CD4-positive, CD25-positive, alpha-beta regulatory T cell (primary cell): Measurements from ENCODE around the gene PLCB1. TPM values are rescaled to one million over a fixed set of nuclear protein-coding genes. Genes with fewer than 3 reads are reported as not detected.

Source experiments
- ATAC-seq, 2 donors: fragments of 150-1000 bp; cut with Tn5 transposase; one replicate each; pipeline ENCODE4 v1.10.0; 2021; ENCODE audit warnings: low read depth in 2 of 2, moderate number of reproducible peaks in 2 of 2, moderate library complexity in 1 of 2
- DNase-seq, 3 donors: peaks; one replicate each; pipeline versions ENCODE4 v3.0.0 to v3.0.0-alpha.2; 2012 to 2022; ENCODE audit warnings: mixed read lengths in 1 of 3
- H3K27ac ChIP-seq: one replicate; pipeline ENCODE4 v1.7.0; 2013; ENCODE audit warnings: mild to moderate bottlenecking, low read length; ENCODE audit not compliant: insufficient read depth, poor library complexity, severe bottlenecking
- H3K27me3 ChIP-seq: one replicate; pipeline ENCODE4 v1.7.0; 2013; ENCODE audit warnings: low read length; ENCODE audit not compliant: control insufficient read depth, insufficient read depth
- H3K36me3 ChIP-seq: one replicate; pipeline ENCODE4 v1.7.0; 2013; ENCODE audit warnings: mild to moderate bottlenecking, low read length, moderate library complexity; ENCODE audit not compliant: control insufficient read depth, insufficient read depth
- H3K4me1 ChIP-seq: 2 replicates; pipeline ENCODE4 v1.7.0; 2013; ENCODE audit warnings: mild to moderate bottlenecking, low read length; ENCODE audit not compliant: insufficient read depth, control insufficient read depth, poor library complexity, severe bottlenecking
- H3K4me3 ChIP-seq: one replicate; pipeline ENCODE4 v1.7.0; 2013; ENCODE audit warnings: low read depth, mild to moderate bottlenecking, low read length, moderate library complexity
- H3K9me3 ChIP-seq, 2 experiments: 1 replicate in 1 of 2; 2 replicates in 1 of 2; pipeline ENCODE4 v1.7.0; 2013; ENCODE audit warnings: low read length in 2 of 2, mild to moderate bottlenecking in 1 of 2, moderate library complexity in 1 of 2; ENCODE audit not compliant: control insufficient read depth in 2 of 2
- H3K27ac Mint-ChIP-seq, 3 donors: one replicate each; pipeline ENCODE4 v1.8.0; 2020 to 2022; ENCODE audit warnings: mild to moderate bottlenecking in 3 of 3, mixed read lengths in 3 of 3, moderate library complexity in 2 of 3
- H3K27me3 Mint-ChIP-seq: one replicate; pipeline ENCODE4 v1.8.0; 2022; ENCODE audit warnings: mild to moderate bottlenecking, mixed read lengths
- H3K36me3 Mint-ChIP-seq: one replicate; pipeline ENCODE4 v1.8.0; 2020; ENCODE audit warnings: mixed read lengths
- H3K4me1 Mint-ChIP-seq, 4 donors: one replicate each; pipeline ENCODE4 v1.8.0; 2020 to 2022; ENCODE audit warnings: mixed read lengths in 4 of 4, mild to moderate bottlenecking in 1 of 4
- H3K4me3 Mint-ChIP-seq, 4 donors: one replicate each; pipeline ENCODE4 v1.8.0; 2020 to 2022; ENCODE audit warnings: mild to moderate bottlenecking in 4 of 4, mixed read lengths in 4 of 4, moderate library complexity in 3 of 4
- H3K9me3 Mint-ChIP-seq, 7 donors: one replicate each; pipeline ENCODE4 v1.8.0; 2020 to 2022; ENCODE audit warnings: mixed read lengths in 7 of 7, mild to moderate bottlenecking in 3 of 7, moderate library complexity in 2 of 7
- polyA plus RNA-seq, 4 donors: library from polyadenylated mRNA; unstranded; fragments of 300-500 nt; fragmentation: Illumina TruSeq; gene quantifications; one replicate each; pipeline ENCODE4 v1.2.3, GENCODE V29; 2021
- total RNA-seq: library from RNA; stranded (reverse); gene quantifications from one replicate; pipeline ENCODE4 v1.2.3, GENCODE V29; 2022

PLCB1 gene
- total and polyA plus RNA-seq, 5 donors from 2014 or later, result 0.17 to 1.8 (median 0.44) TPM; not detected in 2

DNA sequence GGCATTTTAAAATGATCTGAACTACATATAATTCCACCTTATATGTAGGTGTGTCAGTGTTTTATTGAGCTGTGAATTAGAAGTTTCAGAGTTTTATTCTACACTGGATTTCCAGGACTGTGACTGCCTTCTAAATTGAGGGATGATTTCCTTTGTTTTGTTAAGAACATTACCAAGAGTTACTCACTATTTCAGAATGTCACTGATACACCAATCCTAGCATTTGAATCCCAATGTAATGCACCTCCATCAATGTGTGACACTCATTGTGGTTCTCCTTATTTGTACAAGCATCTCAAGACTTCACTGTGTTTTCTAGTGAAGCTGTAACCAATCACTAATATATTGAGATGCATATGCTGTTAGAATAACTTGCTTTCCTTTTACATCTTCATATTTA lies 86.8 kb downstream of the PLCB1 start:
- ATAC-seq, result no peak
- H3K9me3 ChIP-seq, result no peaks in the 10 kb centered on the region
- no peak overlapping the region for H3K27ac ChIP-seq
- H3K27me3 ChIP-seq, result no peaks in the 10 kb centered on the region
- H3K36me3 ChIP-seq, result no peaks in the 10 kb centered on the region
- H3K4me1 ChIP-seq, result peaks cover 3% of the 10 kb centered on the region
- no peak for DNase-seq
- Mint-ChIP-seq H3K27ac (no peak overlapping the region), H3K36me3 (no peaks in the 10 kb centered on the region), H3K27me3 (no peaks in the 10 kb centered on the region), H3K4me1 (peaks cover 5 to 10% (median 8%) of the 10 kb centered on the region in 4 donors), H3K9me3 (peaks cover 0 to 7% (median 0%) of the 10 kb centered on the region in 7 donors), H3K4me3 (no peak overlapping the region)
- H3K4me3 ChIP-seq, result no peak overlapping the region

DNA sequence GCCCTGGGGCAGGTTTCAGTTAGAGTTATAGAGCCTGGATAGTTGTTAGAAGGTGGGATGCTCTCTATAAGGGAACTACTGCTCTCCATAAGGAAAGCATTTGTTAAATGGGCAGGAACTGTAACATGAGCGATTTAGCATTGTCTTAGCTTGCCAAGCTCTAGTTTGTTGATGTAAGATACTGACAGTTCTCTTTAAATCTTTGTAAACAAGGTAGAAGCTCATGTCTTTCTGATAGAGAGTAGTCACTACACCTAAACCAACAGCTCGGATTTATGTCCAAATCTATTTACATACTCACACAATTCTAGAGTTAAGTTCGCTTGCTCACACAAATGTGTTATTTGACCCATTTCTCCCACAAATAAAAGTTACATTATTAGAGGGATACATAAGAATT lies 87.3 kb downstream of the PLCB1 start:
- H3K36me3 Mint-ChIP-seq, result no peaks in the 10 kb centered on the region
- H3K27me3 ChIP-seq, result no peaks in the 10 kb centered on the region
- no peak for DNase-seq
- no peak overlapping the region for H3K4me3 ChIP-seq
- H3K27me3 Mint-ChIP-seq, result no peaks in the 10 kb centered on the region
- H3K9me3 ChIP-seq, result no peaks in the 10 kb centered on the region
- no peak overlapping the region for H3K27ac Mint-ChIP-seq
- H3K4me3 Mint-ChIP-seq, result no peak overlapping the region
- no peaks in the 10 kb centered on the region for H3K36me3 ChIP-seq
- H3K27ac ChIP-seq, result no peak overlapping the region
- ATAC-seq, result no peak
- H3K9me3 Mint-ChIP-seq, result peaks cover 0 to 7% (median 0%) of the 10 kb centered on the region in 7 donors
- peaks cover 1 to 5% (median 2%) of the 10 kb centered on the region in 4 donors for H3K4me1 Mint-ChIP-seq
- H3K4me1 ChIP-seq, result no peaks in the 10 kb centered on the region

DNA sequence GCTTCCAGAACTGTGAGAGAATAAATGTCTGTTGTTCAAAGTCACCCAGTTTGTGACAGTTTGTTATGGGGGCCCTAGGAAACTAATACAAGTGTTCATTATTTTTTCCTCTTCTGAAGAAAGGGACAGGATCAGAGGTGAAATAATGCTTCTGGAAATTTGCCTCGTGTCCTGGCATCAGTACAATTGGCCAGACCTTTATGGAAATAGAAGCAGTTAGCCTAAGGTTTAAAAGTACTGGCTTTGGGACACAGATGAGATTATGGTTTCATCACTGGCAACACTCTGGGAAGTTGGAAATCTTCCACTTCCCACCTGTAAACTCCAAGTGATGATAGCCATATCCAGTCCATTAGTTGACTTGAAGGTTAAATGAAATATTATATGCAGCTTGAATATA lies 88.7 kb downstream of the PLCB1 start:
- Mint-ChIP-seq H3K27me3 (peaks cover 7% of the 10 kb centered on the region), H3K4me3 (no peak overlapping the region), H3K27ac (no peak overlapping the region), H3K4me1 (no peaks in the 10 kb centered on the region), H3K9me3 (peaks cover 0 to 7% (median 0%) of the 10 kb centered on the region in 7 donors), H3K36me3 (no peaks in the 10 kb centered on the region)
- Histone ChIP-seq H3K4me1 (no peaks in the 10 kb centered on the region), H3K36me3 (no peaks in the 10 kb centered on the region), H3K4me3 (no peak overlapping the region), H3K27ac (no peak overlapping the region), H3K27me3 (no peaks in the 10 kb centered on the region), H3K9me3 (no peaks in the 10 kb centered on the region)
- ATAC-seq (no peak), DNase-seq (no peak)

DNA sequence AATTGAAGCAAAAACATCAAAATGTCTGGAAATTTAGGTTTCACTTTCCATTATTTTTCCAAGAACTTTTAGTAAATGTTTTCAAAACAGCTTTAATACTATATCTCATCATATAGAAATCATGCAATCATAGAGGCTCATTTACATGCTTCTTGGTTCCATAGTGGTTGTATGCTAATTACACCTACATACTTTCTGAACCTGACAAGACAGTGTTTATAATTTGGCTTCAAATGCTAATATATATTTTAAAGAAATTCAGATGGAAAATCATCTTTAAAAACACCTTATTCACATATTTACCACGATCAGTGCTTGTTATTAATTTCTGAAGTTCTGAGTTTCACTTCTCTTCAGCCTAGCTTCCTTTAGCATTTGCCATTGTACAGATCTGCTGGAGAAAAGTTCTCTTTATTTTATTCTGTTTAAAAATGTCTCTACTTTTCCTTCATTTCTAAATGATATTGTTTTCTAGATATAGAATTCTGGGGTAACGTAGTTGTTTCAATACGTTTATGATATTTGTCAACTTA lies 89.9 kb downstream of the PLCB1 start:
- H3K9me3 ChIP-seq, result no peaks in the 10 kb centered on the region
- Mint-ChIP-seq H3K27ac (no peak overlapping the region), H3K4me1 (no peaks in the 10 kb centered on the region), H3K4me3 (no peak overlapping the region), H3K9me3 (peaks cover 0 to 7% (median 0%) of the 10 kb centered on the region in 7 donors), H3K36me3 (no peaks in the 10 kb centered on the region), H3K27me3 (peaks cover 7% of the 10 kb centered on the region)
- ATAC-seq, result no peak
- H3K4me3 ChIP-seq, result no peak overlapping the region
- H3K27me3 ChIP-seq, result no peaks in the 10 kb centered on the region
- H3K27ac ChIP-seq, result no peak overlapping the region
- no peaks in the 10 kb centered on the region for H3K4me1 ChIP-seq
- DNase-seq, result no peak
- H3K36me3 ChIP-seq, result no peaks in the 10 kb centered on the region

DNA sequence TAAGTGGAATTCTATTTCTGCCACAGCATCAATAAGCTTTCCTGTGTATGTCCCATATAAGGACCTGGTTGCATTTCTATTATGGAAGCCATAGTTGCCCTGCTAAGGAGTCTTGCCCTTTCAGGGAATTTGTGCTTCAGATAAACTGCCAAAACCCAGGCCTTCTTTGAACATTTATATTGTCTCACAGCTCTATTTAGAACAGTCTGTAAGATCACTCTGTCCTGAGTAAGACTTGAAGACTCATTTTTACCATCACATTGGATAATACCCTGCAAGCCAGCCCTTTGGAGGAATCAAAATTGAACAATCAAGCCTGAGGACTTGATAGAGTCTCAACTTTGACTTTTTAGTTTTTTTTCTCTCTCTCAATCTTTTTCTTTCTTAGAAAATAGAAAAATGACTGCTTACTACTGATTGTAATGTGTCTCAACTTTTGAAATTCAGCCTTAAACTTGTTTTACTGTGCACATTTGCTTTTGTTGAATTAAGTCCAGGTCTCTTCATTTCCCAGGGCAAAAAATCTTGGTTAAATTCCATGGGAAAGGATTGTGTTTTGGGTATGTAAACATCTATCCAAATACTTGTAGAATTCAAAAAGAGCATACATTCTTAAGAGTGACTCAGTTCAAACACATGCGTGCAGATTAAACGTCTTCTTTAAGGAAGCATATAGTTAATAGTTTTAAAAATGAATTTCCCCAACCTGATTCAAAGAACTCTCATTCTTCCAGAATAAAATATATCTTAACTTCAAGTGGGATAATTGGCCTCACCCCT lies 91.2 kb downstream of the PLCB1 start:
- no peak for DNase-seq
- H3K4me3 ChIP-seq, result no peak overlapping the region
- H3K9me3 ChIP-seq, result no peaks in the 10 kb centered on the region
- no peaks in the 10 kb centered on the region for H3K27me3 ChIP-seq
- no peaks in the 10 kb centered on the region for H3K36me3 ChIP-seq
- no peaks in the 10 kb centered on the region for H3K4me1 Mint-ChIP-seq
- H3K27ac Mint-ChIP-seq, result no peak overlapping the region
- H3K9me3 Mint-ChIP-seq, result peaks cover 0 to 5% (median 0%) of the 10 kb centered on the region in 7 donors
- H3K4me3 Mint-ChIP-seq, result no peak overlapping the region
- H3K27ac ChIP-seq, result no peak overlapping the region
- no peaks in the 10 kb centered on the region for H3K36me3 Mint-ChIP-seq
- ATAC-seq, result no peak
- peaks cover 7% of the 10 kb centered on the region for H3K27me3 Mint-ChIP-seq
- no peaks in the 10 kb centered on the region for H3K4me1 ChIP-seq

DNA sequence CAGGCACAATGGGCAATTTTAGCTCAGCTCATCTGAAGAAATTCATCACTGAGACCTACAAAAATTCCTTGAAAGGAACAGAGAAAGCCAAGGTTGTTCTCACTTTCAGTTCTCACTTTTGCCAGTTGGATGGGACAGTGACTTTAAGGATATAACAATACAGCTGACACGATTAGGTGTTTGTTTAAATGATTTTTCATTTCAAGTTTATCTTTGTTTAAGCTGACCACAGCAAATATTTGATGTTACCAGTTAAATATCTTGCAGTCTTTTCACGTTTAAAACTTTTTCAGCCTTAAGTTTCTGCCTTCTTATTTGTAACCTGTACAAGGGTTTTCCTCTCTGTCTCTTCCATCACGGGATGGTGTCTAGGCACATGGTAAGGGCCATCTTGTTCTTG lies 93.6 kb downstream of the PLCB1 start:
- H3K27me3 Mint-ChIP-seq, result peaks cover 7% of the 10 kb centered on the region
- no peaks in the 10 kb centered on the region for H3K9me3 ChIP-seq
- ATAC-seq, result no peak

DNA sequence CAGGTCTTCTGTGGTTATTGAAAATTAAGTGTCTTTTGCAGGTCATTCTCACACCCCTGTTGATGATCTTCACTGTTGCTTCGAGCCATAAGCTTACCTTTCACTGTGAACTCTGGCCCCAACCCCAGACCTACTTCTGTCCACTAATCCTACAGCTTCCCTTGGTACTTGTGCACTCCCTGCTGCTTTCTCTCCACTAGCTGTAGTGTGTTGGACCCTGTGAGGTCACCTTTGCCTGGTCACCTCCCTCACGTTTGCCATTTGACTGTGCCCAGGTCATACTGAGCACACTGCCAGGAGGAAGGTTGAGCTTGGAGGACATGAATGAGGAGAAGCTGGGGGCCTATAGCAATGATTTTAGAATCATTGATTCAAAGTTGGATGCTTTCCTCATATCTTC lies 94.0 kb downstream of the PLCB1 start:
- Histone ChIP-seq H3K27ac (no peak overlapping the region), H3K4me3 (no peak overlapping the region), H3K27me3 (no peaks in the 10 kb centered on the region), H3K9me3 (no peaks in the 10 kb centered on the region), H3K36me3 (no peaks in the 10 kb centered on the region), H3K4me1 (no peaks in the 10 kb centered on the region)
- Mint-ChIP-seq H3K9me3 (peaks cover 0 to 6% (median 0%) of the 10 kb centered on the region in 7 donors), H3K36me3 (no peaks in the 10 kb centered on the region), H3K4me3 (no peak overlapping the region), H3K4me1 (no peaks in the 10 kb centered on the region), H3K27me3 (peaks cover 7% of the 10 kb centered on the region), H3K27ac (no peak overlapping the region)
- DNase-seq, result no peak
- no peak for ATAC-seq

More for the DNA sequence above, 93.6 kb downstream of the PLCB1 start:
- no peak overlapping the region for H3K27ac Mint-ChIP-seq
- Histone ChIP-seq H3K36me3 (no peaks in the 10 kb centered on the region), H3K4me3 (no peak overlapping the region), H3K4me1 (no peaks in the 10 kb centered on the region), H3K27ac (no peak overlapping the region), H3K27me3 (no peaks in the 10 kb centered on the region)
- no peak for DNase-seq
- no peak overlapping the region for H3K4me3 Mint-ChIP-seq
- H3K4me1 Mint-ChIP-seq, result no peaks in the 10 kb centered on the region
- H3K36me3 Mint-ChIP-seq, result no peaks in the 10 kb centered on the region
- peaks cover 0 to 6% (median 0%) of the 10 kb centered on the region in 7 donors for H3K9me3 Mint-ChIP-seq

DNA sequence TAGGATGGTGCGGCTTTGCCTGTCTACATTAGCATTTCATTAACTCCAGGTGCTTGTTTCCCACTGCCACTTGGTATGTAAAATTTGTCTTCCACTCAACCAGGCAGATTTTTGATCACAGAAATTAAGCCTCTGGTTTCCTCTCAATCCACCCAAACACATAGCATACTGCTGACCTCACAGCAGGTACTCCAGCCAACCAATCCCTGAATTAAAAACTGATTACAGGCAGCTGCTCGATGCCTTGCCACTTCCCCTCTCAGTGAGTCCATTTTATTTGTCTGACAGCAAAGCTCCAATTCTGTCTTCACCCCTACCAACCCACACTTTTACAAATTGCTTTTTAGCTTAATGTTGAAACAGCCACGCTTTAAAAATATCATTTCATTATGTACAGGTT lies 95.2 kb downstream of the PLCB1 start:
- Mint-ChIP-seq H3K36me3 (no peaks in the 10 kb centered on the region), H3K4me3 (no peak overlapping the region), H3K27me3 (peaks cover 7% of the 10 kb centered on the region), H3K27ac (no peak overlapping the region), H3K4me1 (no peaks in the 10 kb centered on the region), H3K9me3 (peaks cover 0 to 6% (median 0%) of the 10 kb centered on the region in 7 donors)
- ATAC-seq (no peak), DNase-seq (no peak)
- no peaks in the 10 kb centered on the region for H3K36me3 ChIP-seq
- H3K27ac ChIP-seq, result no peak overlapping the region
- H3K9me3 ChIP-seq, result no peaks in the 10 kb centered on the region
- no peaks in the 10 kb centered on the region for H3K4me1 ChIP-seq
- H3K4me3 ChIP-seq, result no peak overlapping the region
- no peaks in the 10 kb centered on the region for H3K27me3 ChIP-seq
